IMR-90 (cell line): ENCODE measurements around the gene ENPP7. TPM values are rescaled to one million over a fixed set of nuclear protein-coding genes. Genes with fewer than 3 reads are reported as not detected.

Experiments used
- ATAC-seq: fragments of 200-7000 bp; cut with Tn5 transposase; 2 replicates; pipeline ENCODE4 v1.9.1; 2020; ENCODE audit warnings: low read depth, mild to moderate bottlenecking, moderate library complexity
- BruUV-seq: library from RNA; stranded (reverse); fragments of 400-500 nt; replicated peaks from 2 replicates; lab custom pipeline; 2021; lab: Mats Ljungman, UMichigan
- CTCF ChIA-PET: fragments of 300-600 bp; formaldehyde crosslinking; extraction: SDS; loops from one replicate; lab custom pipeline; 2021; ENCODE audit warnings: antibody characterized with exemption; lab: Yijun Ruan, JAX
- POLR2A ChIA-PET: fragments of 300-600 bp; sonication (Branson Sonifier 250); formaldehyde crosslinking; loops from one replicate; lab custom pipeline; 2022; ENCODE audit warnings: antibody characterized with exemption; ENCODE audit not compliant: unreplicated experiment; lab: Charles Lee
- DNase-seq: peaks from one replicate; pipeline ENCODE4 v3.0.0; 2013
- H2AFZ ChIP-seq: replicated peaks from 2 replicates; pipeline ENCODE3; 2013; ENCODE audit warnings: low read length, mild to moderate bottlenecking; ENCODE audit not compliant: poor library complexity
- H2AK5ac ChIP-seq: 2 replicates; pipeline ENCODE4 v1.6.1; 2013; ENCODE audit warnings: low read depth, low read length, inconsistent platforms
- H2AK9ac ChIP-seq: replicated peaks from 2 replicates; pipeline ENCODE3; 2013; ENCODE audit warnings: mild to moderate bottlenecking, low read depth, low read length, moderate library complexity; ENCODE audit not compliant: poor library complexity
- H2BK120ac ChIP-seq: 2 replicates; pipeline ENCODE4 v1.6.1; 2013; ENCODE audit warnings: low read depth, low read length, inconsistent platforms
- H2BK15ac ChIP-seq: 3 replicates; pipeline ENCODE4 v1.6.1; 2013; ENCODE audit warnings: low read depth, low read length, inconsistent platforms
- H2BK20ac ChIP-seq: 2 replicates; pipeline ENCODE4 v1.6.1; 2013; ENCODE audit warnings: low read depth, mild to moderate bottlenecking, inconsistent platforms, low read length, moderate library complexity
- H2BK5ac ChIP-seq: 2 replicates; pipeline ENCODE4 v1.6.1; 2013; ENCODE audit warnings: mild to moderate bottlenecking, low read depth, low read length, inconsistent platforms; ENCODE audit not compliant: poor library complexity, severe bottlenecking
- H3K14ac ChIP-seq: replicated peaks from 2 replicates; pipeline ENCODE4 v1.6.1; 2013; ENCODE audit warnings: low read depth, low read length, inconsistent platforms
- H3K18ac ChIP-seq: 2 replicates; pipeline ENCODE4 v1.6.1; 2013; ENCODE audit warnings: low read depth, low read length, control low read depth
- H3K23ac ChIP-seq: 2 replicates; pipeline ENCODE4 v1.6.1; 2013; ENCODE audit warnings: low read depth, low read length, inconsistent platforms
- H3K27ac ChIP-seq: 2 replicates; pipeline ENCODE4 v1.5.1; 2013; ENCODE audit warnings: mild to moderate bottlenecking, control low read depth, low read length; ENCODE audit not compliant: insufficient read depth
- H3K27me3 ChIP-seq: 2 replicates; pipeline ENCODE4 v1.6.1; 2013; ENCODE audit warnings: low read length; ENCODE audit not compliant: control insufficient read depth, insufficient read depth
- H3K36me3 ChIP-seq: 2 replicates; pipeline ENCODE4 v1.6.1; 2013; ENCODE audit warnings: low read length, mixed read lengths; ENCODE audit not compliant: control insufficient read depth, insufficient read depth
- H3K4ac ChIP-seq: 2 replicates; pipeline ENCODE4 v1.6.1; 2013; ENCODE audit warnings: low read depth, low read length, inconsistent platforms
- H3K4me1 ChIP-seq: 2 replicates; pipeline ENCODE4 v1.6.1; 2013; ENCODE audit warnings: low read length, mixed read lengths; ENCODE audit not compliant: control insufficient read depth, insufficient read depth
- H3K4me2 ChIP-seq: 2 replicates; pipeline ENCODE4 v1.6.1; 2013; ENCODE audit warnings: low read depth, mild to moderate bottlenecking, control low read depth, low read length, moderate library complexity
- H3K4me3 ChIP-seq: 2 replicates; pipeline ENCODE4 v1.5.1; 2013; ENCODE audit warnings: low read depth, mild to moderate bottlenecking, control low read depth, low read length, moderate library complexity; ENCODE audit not compliant: insufficient read depth
- H3K56ac ChIP-seq: 2 replicates; pipeline ENCODE4 v1.6.1; 2013; ENCODE audit warnings: low read length, inconsistent platforms; ENCODE audit not compliant: insufficient read depth; ENCODE audit errors: extremely low read depth
- H3K79me1 ChIP-seq, 2 experiments: 2 replicates each; pipeline ENCODE4 v1.6.1; 2013; ENCODE audit warnings: low read length in 2 of 2, inconsistent platforms in 1 of 2, low read depth in 1 of 2
- H3K9ac ChIP-seq: 2 replicates; pipeline ENCODE4 v1.6.1; 2013; ENCODE audit warnings: low read depth, low read length, control low read depth
- H3K9me1 ChIP-seq: 2 replicates; pipeline ENCODE4 v1.6.1; 2013; ENCODE audit warnings: low read length, inconsistent platforms; ENCODE audit not compliant: insufficient read depth
- H3K9me3 ChIP-seq: 2 replicates; pipeline ENCODE4 v1.6.1; 2013; ENCODE audit warnings: low read length; ENCODE audit not compliant: control insufficient read depth, insufficient read depth
- H4K20me1 ChIP-seq: 2 replicates; pipeline ENCODE4 v1.6.1; 2013; ENCODE audit warnings: low read length, inconsistent platforms; ENCODE audit not compliant: insufficient read depth
- H4K5ac ChIP-seq: 2 replicates; pipeline ENCODE4 v1.6.1; 2013; ENCODE audit warnings: mild to moderate bottlenecking, low read depth, low read length, control low read depth
- H4K8ac ChIP-seq, 2 experiments: 2 replicates each; pipeline ENCODE4 v1.6.1; 2013; ENCODE audit warnings: low read depth in 2 of 2, low read length in 2 of 2, control low read depth in 1 of 2, inconsistent platforms in 1 of 2
- H4K91ac ChIP-seq: 2 replicates; pipeline ENCODE4 v1.6.1; 2013; ENCODE audit warnings: low read depth, low read length, inconsistent platforms; ENCODE audit not compliant: insufficient read depth
- MXI1 ChIP-seq: IDR thresholded peaks from 2 replicates; pipeline ENCODE4 v1.6.1; 2012; ENCODE audit warnings: low read depth, mild to moderate bottlenecking, low read length, moderate library complexity, borderline replicate concordance
- POLR2A ChIP-seq: IDR thresholded peaks from 2 replicates; pipeline ENCODE4 v1.6.1; 2012; ENCODE audit warnings: mild to moderate bottlenecking, low read depth, low read length
- RAD21 ChIP-seq: IDR thresholded peaks from 2 replicates; pipeline ENCODE4 v1.6.1; 2012; ENCODE audit warnings: low read length, improper control_type of control experiment
- RCOR1 ChIP-seq: IDR thresholded peaks from 2 replicates; pipeline ENCODE4 v1.6.1; 2012; ENCODE audit warnings: mild to moderate bottlenecking, low read length, improper control_type of control experiment; ENCODE audit not compliant: insufficient replicate concordance
- WGBS, 2 experiments: methylation state at CpG; one replicate each; pipeline versions ENCODE4 v1.1.5 to v1.1.7; 2013; ENCODE audit warnings: missing lambda C conversion rate in 2 of 2; ENCODE audit not compliant: insufficient read length in 1 of 2; ENCODE audit errors: extremely low coverage in 2 of 2; 5-methylcytosine and 5-hydroxymethylcytosine counted together
- dilution Hi-C: fragments of 300-500 bp; cut with HindIII; formaldehyde crosslinking; loops from one replicate; pipeline ENCODE4 v1.14.3; 2018; ENCODE audit warnings: low sequenced_read_pairs; ENCODE audit not compliant: unreplicated experiment
- in situ Hi-C: fragments of 300-500 bp; cut with MboI; formaldehyde crosslinking; loops from 3 replicates; pipeline ENCODE4 v1.14.3; 2019; ENCODE audit warnings: low sequenced_read_pairs, inconsistent platforms, mixed read lengths
- intact Hi-C: fragments of 100-400 bp; cut with micrococcal nuclease; formaldehyde crosslinking; loops from 2 replicates; pipeline ENCODE4 v1.10.0; 2022
- polyA plus RNA-seq, 3 experiments: library from polyadenylated mRNA; depleted of rRNA; stranded (reverse); fragments of >200 nt; gene quantifications; 2 replicates each; pipeline ENCODE4 v1.2.3, GENCODE V29; 2012; ENCODE audit warnings: low replicate concordance in 1 of 3
- total RNA-seq: library from RNA; depleted of rRNA; stranded (reverse); fragments of >200 nt; gene quantifications from 2 replicates; pipeline ENCODE4 v1.2.3, GENCODE V29; 2012

The ENPP7 gene
- total and polyA plus RNA-seq, 2 of the 4 experiments (the other 2 are of a cell fraction): not detected

DNA sequence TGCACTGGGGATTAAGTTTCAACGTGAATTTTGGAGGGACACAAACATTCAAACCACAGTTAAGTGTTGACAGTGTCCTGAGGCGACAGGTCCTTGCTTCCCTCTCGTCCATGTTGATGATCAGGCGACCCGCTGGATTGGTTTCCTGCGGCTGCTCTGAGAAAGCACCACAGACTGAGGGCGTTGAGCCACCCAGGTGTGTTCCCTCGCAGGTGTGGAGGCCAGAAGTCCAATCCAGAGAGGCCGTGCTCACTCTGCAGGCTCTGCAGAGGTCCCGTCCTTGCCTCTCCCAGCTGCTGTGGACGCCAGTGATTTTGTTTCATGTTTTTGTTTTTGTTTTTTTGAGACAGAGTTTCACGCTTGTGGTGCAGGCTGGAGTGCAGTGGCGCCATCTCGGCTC is 24.8 kb downstream of the ENPP7 start:
- ATAC-seq (no peak), DNase-seq (no peak)
- Histone ChIP-seq H4K8ac (no peak overlapping the region), H3K9me3 (no peaks in the 10 kb centered on the region), H4K20me1 (no peaks in the 10 kb centered on the region), H3K27me3 (peaks cover 30% of the 10 kb centered on the region), H2AK5ac (no peak overlapping the region), H3K9ac (no peak overlapping the region), H3K4me2 (no peak overlapping the region), H3K14ac (no peak overlapping the region), H2BK5ac (no peak overlapping the region), H4K91ac (no peak overlapping the region), H3K23ac (no peak overlapping the region), H3K9me1 (no peaks in the 10 kb centered on the region), H2BK120ac (no peak overlapping the region), H4K5ac (no peak overlapping the region), H3K56ac (no peak overlapping the region), H3K4me1 (no peaks in the 10 kb centered on the region; the same call in 1 of the 2 replicates), H3K79me1 (no peaks in the 10 kb centered on the region), H3K4me3 (no peak overlapping the region), H2AK9ac (no peak overlapping the region), H3K36me3 (no peaks in the 10 kb centered on the region), H2BK15ac (no peak overlapping the region), H3K4ac (no peak overlapping the region), H2BK20ac (no peak overlapping the region), H3K18ac (no peak overlapping the region), H2AFZ (no peak overlapping the region), H3K27ac (no peak overlapping the region)
- WGBS, 2 experiments: 81% methylated on average over 8 of the region's 14 CpGs; no CpG with 5 or more reads in 1 of the 2 experiments
- no TSS peak for BruUV-seq
- ChIA-PET CTCF (no interaction called here), POLR2A (no interaction called here)
- in situ Hi-C loops: loop anchor here (10.0 kb wide), 1 partner anchor 159 kb away; no protein-coding TSS in a partner anchor
- intact Hi-C loops: no loop called here
- dilution Hi-C loops: no loop called here
- no peak for TF ChIP-seq RAD21
- TF ChIP-seq POLR2A: no peak
- no peak for TF ChIP-seq MXI1
- no peak for TF ChIP-seq RCOR1
